MM.1S (cell line): ENCODE measurements around the gene KLHL1.

Experiments
- DNase-seq: peaks from one replicate; pipeline ENCODE4 v3.0.0-alpha.2; 2015
- H2AFZ ChIP-seq: fragments of 300-600 bp; sonication (generic); 2 replicates; pipeline ENCODE4 v1.6.0; 2016; ENCODE audit warnings: antibody characterized with exemption, low read length
- H3F3A ChIP-seq: fragments of 300-600 bp; sonication (generic); 2 replicates; pipeline ENCODE4 v1.6.1; 2016; ENCODE audit warnings: mild to moderate bottlenecking, antibody characterized with exemption, low read length, moderate library complexity, mixed read lengths; ENCODE audit not compliant: insufficient read depth
- H3K27ac ChIP-seq: fragments of 300-600 bp; sonication (generic); 2 replicates; pipeline ENCODE4 v1.5.1; 2016; ENCODE audit warnings: mild to moderate bottlenecking, low read length
- H3K27me3 ChIP-seq: fragments of 300-600 bp; sonication (generic); replicated peaks from 2 replicates; pipeline ENCODE4 v1.6.0; 2016; ENCODE audit warnings: low read length; ENCODE audit not compliant: insufficient read depth
- H3K36me3 ChIP-seq: fragments of 300-600 bp; sonication (generic); replicated peaks from 2 replicates; pipeline ENCODE4 v1.6.1; 2016; ENCODE audit warnings: mild to moderate bottlenecking, low read length, mixed read lengths; ENCODE audit not compliant: insufficient read depth
- H3K4me1 ChIP-seq: fragments of 300-600 bp; sonication (generic); 2 replicates; pipeline ENCODE4 v1.6.1; 2016; ENCODE audit warnings: low read length, mixed read lengths
- H3K4me2 ChIP-seq: fragments of 300-600 bp; sonication (generic); 2 replicates; pipeline ENCODE4 v1.6.0; 2016; ENCODE audit warnings: low read depth, low read length
- H3K4me3 ChIP-seq: fragments of 300-600 bp; sonication (generic); 2 replicates; pipeline ENCODE4 v1.5.1; 2016; ENCODE audit warnings: low read length, mixed read lengths
- H3K79me2 ChIP-seq: fragments of 300-600 bp; sonication (generic); 2 replicates; pipeline ENCODE4 v1.6.1; 2016; ENCODE audit warnings: mixed run types, low read length, mixed read lengths
- H3K9ac ChIP-seq: fragments of 300-600 bp; sonication (generic); 2 replicates; pipeline ENCODE4 v1.6.1; 2016; ENCODE audit warnings: low read length, mixed read lengths
- H3K9me2 ChIP-seq: fragments of 300-600 bp; sonication (generic); replicated peaks from 2 replicates; pipeline ENCODE4 v1.6.1; 2016; ENCODE audit warnings: mild to moderate bottlenecking, low read length, mixed read lengths; ENCODE audit not compliant: insufficient read depth
- H3K9me3 ChIP-seq: fragments of 300-600 bp; sonication (generic); replicated peaks from 2 replicates; pipeline ENCODE4 v1.6.1; 2016; ENCODE audit warnings: mild to moderate bottlenecking, low read length, mixed read lengths; ENCODE audit not compliant: insufficient read depth
- H4K20me1 ChIP-seq: fragments of 300-600 bp; sonication (generic); 2 replicates; pipeline ENCODE4 v1.6.1; 2016; ENCODE audit warnings: mild to moderate bottlenecking, low read length, moderate library complexity, mixed read lengths; ENCODE audit not compliant: insufficient read depth
- EZH2 ChIP-seq: fragments of 300-600 bp; sonication (generic); optimal IDR thresholded peaks from 2 replicates; pipeline ENCODE3; 2017; ENCODE audit warnings: low read depth, mild to moderate bottlenecking, antibody characterized with exemption, low read length, mixed read lengths
- EZH2phosphoT487 ChIP-seq: fragments of 300-600 bp; sonication (generic); IDR thresholded peaks from 2 replicates; pipeline ENCODE4 v1.6.1; 2018; ENCODE audit warnings: antibody characterized with exemption, low read length
- TF ChIP-seq, protein P1 (sequence below): fragments of 300-600 bp; sonication (generic); IDR thresholded peaks from 2 replicates; pipeline ENCODE4 v1.5.1; 2016; ENCODE audit warnings: antibody characterized with exemption, low read length, mixed read lengths

The KLHL1 gene

DNA sequence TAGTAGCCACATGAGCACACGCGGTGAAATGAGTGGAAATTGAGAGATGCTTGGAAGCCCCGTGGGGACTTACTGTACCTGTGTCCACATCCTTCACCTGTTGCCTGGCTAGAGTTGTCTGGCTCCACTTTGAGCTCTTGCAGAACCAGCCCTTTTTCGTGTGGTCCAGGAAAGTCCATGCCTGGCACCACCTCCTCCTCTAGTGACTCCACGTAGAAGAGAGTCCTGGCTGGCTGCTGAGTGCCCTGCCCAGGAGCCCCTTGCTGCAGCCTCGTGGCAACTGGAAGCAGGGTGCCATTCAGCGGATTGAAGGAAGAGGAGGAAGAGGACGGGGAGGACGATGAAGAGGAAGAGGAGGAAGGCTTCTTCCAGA, 1.1 kb downstream of the KLHL1 start:
- H3K9me2 ChIP-seq: no peaks in the 10 kb centered on the region
- H4K20me1 ChIP-seq: no peaks in the 10 kb centered on the region
- no peak overlapping the region for H3K27ac ChIP-seq
- H3K9ac ChIP-seq: no peak overlapping the region
- no peaks in the 10 kb centered on the region for H3K36me3 ChIP-seq
- H3K4me3 ChIP-seq: no peak overlapping the region
- DNase-seq: no peak
- no peaks in the 10 kb centered on the region for H3F3A ChIP-seq
- no peaks in the 10 kb centered on the region for H3K79me2 ChIP-seq
- no peaks in the 10 kb centered on the region for H3K4me1 ChIP-seq
- no peak overlapping the region for H2AFZ ChIP-seq
- TF ChIP-seq EZH2: no peak
- no peak for TF ChIP-seq EZH2phosphoT487
- TF ChIP-seq, protein P1, sequence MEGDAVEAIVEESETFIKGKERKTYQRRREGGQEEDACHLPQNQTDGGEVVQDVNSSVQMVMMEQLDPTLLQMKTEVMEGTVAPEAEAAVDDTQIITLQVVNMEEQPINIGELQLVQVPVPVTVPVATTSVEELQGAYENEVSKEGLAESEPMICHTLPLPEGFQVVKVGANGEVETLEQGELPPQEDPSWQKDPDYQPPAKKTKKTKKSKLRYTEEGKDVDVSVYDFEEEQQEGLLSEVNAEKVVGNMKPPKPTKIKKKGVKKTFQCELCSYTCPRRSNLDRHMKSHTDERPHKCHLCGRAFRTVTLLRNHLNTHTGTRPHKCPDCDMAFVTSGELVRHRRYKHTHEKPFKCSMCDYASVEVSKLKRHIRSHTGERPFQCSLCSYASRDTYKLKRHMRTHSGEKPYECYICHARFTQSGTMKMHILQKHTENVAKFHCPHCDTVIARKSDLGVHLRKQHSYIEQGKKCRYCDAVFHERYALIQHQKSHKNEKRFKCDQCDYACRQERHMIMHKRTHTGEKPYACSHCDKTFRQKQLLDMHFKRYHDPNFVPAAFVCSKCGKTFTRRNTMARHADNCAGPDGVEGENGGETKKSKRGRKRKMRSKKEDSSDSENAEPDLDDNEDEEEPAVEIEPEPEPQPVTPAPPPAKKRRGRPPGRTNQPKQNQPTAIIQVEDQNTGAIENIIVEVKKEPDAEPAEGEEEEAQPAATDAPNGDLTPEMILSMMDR: no peak
- no peaks in the 10 kb centered on the region for H3K9me3 ChIP-seq
- H3K27me3 ChIP-seq: no peaks in the 10 kb centered on the region
- no peak overlapping the region for H3K4me2 ChIP-seq

DNA sequence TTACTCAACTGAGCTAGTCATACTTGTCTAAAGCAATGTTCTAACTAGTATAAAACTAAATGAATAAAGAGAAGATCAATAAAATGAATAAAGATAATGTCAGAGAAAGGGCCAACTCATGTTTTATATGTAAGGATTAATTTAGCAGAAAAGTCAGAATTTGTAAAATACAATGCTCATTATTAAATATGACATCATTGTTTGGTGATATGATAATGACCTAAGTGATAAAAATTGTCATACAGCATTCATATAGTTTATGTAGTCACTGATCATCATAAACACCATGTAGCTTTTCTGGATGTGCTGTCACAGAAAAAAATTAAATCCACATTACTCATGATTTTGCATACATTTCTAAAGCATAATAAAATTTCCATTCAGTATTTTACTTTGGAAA, 3.8 kb downstream of the KLHL1 start:
- Histone ChIP-seq H3K4me2 (no peak overlapping the region), H3K9me3 (no peaks in the 10 kb centered on the region), H2AFZ (no peak overlapping the region), H4K20me1 (no peaks in the 10 kb centered on the region), H3K36me3 (no peaks in the 10 kb centered on the region), H3K9me2 (no peaks in the 10 kb centered on the region), H3F3A (no peaks in the 10 kb centered on the region), H3K9ac (no peak overlapping the region), H3K79me2 (no peaks in the 10 kb centered on the region), H3K4me1 (no peaks in the 10 kb centered on the region), H3K27me3 (no peaks in the 10 kb centered on the region), H3K27ac (no peak overlapping the region), H3K4me3 (no peak overlapping the region)
- no peak for DNase-seq
- TF ChIP-seq, protein P1: no peak
- no peak for TF ChIP-seq EZH2phosphoT487
- TF ChIP-seq EZH2: no peak

DNA sequence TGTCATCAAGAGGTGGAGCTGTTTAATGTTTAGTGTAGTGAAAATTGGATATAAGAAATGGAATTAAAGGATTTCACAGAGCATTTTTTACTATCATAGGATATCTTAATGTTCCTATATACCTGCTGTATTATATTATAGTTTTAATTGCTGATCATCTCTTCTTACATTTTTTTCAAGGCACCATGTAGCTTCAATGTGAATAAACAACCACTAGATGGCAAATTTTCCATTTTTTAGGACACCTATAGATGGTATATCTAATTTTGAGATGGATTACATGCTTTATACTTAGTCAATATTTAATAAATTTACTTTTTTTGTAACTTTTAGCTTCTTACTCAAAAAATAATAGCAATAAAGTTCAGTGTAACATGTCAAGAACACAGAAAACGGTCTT, 9.6 kb downstream of the KLHL1 start:
- H3K27ac ChIP-seq: no peak overlapping the region
- no peaks in the 10 kb centered on the region for H3K36me3 ChIP-seq
- H3K9me3 ChIP-seq: no peaks in the 10 kb centered on the region
- TF ChIP-seq EZH2 (no peak), EZH2phosphoT487 (no peak)
- TF ChIP-seq, protein P1: peak; percentile 31
- no peaks in the 10 kb centered on the region for H3K4me1 ChIP-seq
- H3F3A ChIP-seq: no peaks in the 10 kb centered on the region
- H3K27me3 ChIP-seq: no peaks in the 10 kb centered on the region
- H3K4me2 ChIP-seq: no peak overlapping the region
- H4K20me1 ChIP-seq: no peaks in the 10 kb centered on the region
- DNase-seq: peak; percentile 18
- H3K79me2 ChIP-seq: no peaks in the 10 kb centered on the region
- H3K4me3 ChIP-seq: no peak overlapping the region
- no peak overlapping the region for H3K9ac ChIP-seq
- H2AFZ ChIP-seq: no peak overlapping the region
- no peaks in the 10 kb centered on the region for H3K9me2 ChIP-seq
